H9 (cell line): Measurements from ENCODE around the gene MYO5B. TPM values are rescaled to one million over a fixed set of nuclear protein-coding genes. Genes with fewer than 3 reads are reported as not detected.

Source experiments
- DNase-seq: peaks from one replicate; pipeline ENCODE4 v3.0.0-alpha.2; 2017
- H2AFZ ChIP-seq: one replicate; pipeline ENCODE4 v1.6.1; 2013; ENCODE audit warnings: mild to moderate bottlenecking, low read length, control low read depth, moderate library complexity
- H2AK5ac ChIP-seq: 2 replicates; pipeline ENCODE4 v1.6.1; 2013; ENCODE audit warnings: low read length, control low read depth, mixed read lengths; ENCODE audit not compliant: insufficient read length
- H2BK120ac ChIP-seq: one replicate; pipeline ENCODE4 v1.6.1; 2013; ENCODE audit warnings: low read depth, mild to moderate bottlenecking, low read length, control low read depth, inconsistent platforms; ENCODE audit not compliant: poor library complexity, severe bottlenecking
- H2BK12ac ChIP-seq: 2 replicates; pipeline ENCODE4 v1.6.1; 2013; ENCODE audit warnings: low read length, control low read depth, mixed read lengths, low read depth; ENCODE audit not compliant: insufficient read length
- H2BK15ac ChIP-seq: 2 replicates; pipeline ENCODE4 v1.6.1; 2013; ENCODE audit warnings: low read depth, low read length, control low read depth
- H2BK20ac ChIP-seq: one replicate; pipeline ENCODE4 v1.6.1; 2013; ENCODE audit warnings: low read depth, mild to moderate bottlenecking, low read length, control low read depth, inconsistent platforms; ENCODE audit not compliant: poor library complexity, severe bottlenecking
- H2BK5ac ChIP-seq: 2 replicates; pipeline ENCODE4 v1.6.1; 2013; ENCODE audit warnings: low read length, control low read depth, mixed read lengths; ENCODE audit not compliant: insufficient read length
- H3K14ac ChIP-seq: 2 replicates; pipeline ENCODE4 v1.6.1; 2013; ENCODE audit warnings: low read length, control low read depth; ENCODE audit not compliant: insufficient read depth
- H3K18ac ChIP-seq: 2 replicates; pipeline ENCODE4 v1.6.1; 2013; ENCODE audit warnings: low read depth, mild to moderate bottlenecking, mixed read lengths, low read length, control low read depth; ENCODE audit not compliant: insufficient read length
- H3K23ac ChIP-seq: 2 replicates; pipeline ENCODE4 v1.6.1; 2013; ENCODE audit warnings: low read length, control low read depth, mixed read lengths, low read depth; ENCODE audit not compliant: insufficient read length
- H3K23me2 ChIP-seq: 2 replicates; pipeline ENCODE4 v1.6.1; 2013; ENCODE audit warnings: low read depth, mild to moderate bottlenecking, mixed read lengths, low read length, control low read depth; ENCODE audit not compliant: insufficient read length, poor library complexity, severe bottlenecking
- H3K27ac ChIP-seq: 2 replicates; pipeline ENCODE4 v1.5.1; 2013; ENCODE audit warnings: low read length, control low read depth, mixed read lengths, low read depth; ENCODE audit not compliant: insufficient read length
- H3K27me3 ChIP-seq: 2 replicates; pipeline ENCODE4 v1.6.1; 2013; ENCODE audit warnings: low read length, control low read depth, inconsistent platforms; ENCODE audit not compliant: insufficient read depth
- H3K4ac ChIP-seq: 2 replicates; pipeline ENCODE4 v1.6.1; 2013; ENCODE audit warnings: low read depth, mild to moderate bottlenecking, control low read depth, inconsistent platforms, low read length, moderate library complexity
- H3K4me1 ChIP-seq: 2 replicates; pipeline ENCODE4 v1.6.1; 2013; ENCODE audit warnings: low read length, control low read depth, inconsistent platforms; ENCODE audit not compliant: insufficient read depth
- H3K4me2 ChIP-seq: 2 replicates; pipeline ENCODE4 v1.6.1; 2013; ENCODE audit warnings: low read length, control low read depth, mixed read lengths; ENCODE audit not compliant: insufficient read length, insufficient read depth
- H3K56ac ChIP-seq: 2 replicates; pipeline ENCODE4 v1.6.1; 2013; ENCODE audit warnings: low read depth, mild to moderate bottlenecking, mixed read lengths, low read length, control low read depth; ENCODE audit not compliant: insufficient read length
- H3K79me1 ChIP-seq: 2 replicates; pipeline ENCODE4 v1.6.1; 2013; ENCODE audit warnings: low read depth, mild to moderate bottlenecking, moderate library complexity, low read length, control low read depth, inconsistent platforms; ENCODE audit not compliant: insufficient read depth, poor library complexity, severe bottlenecking
- H3K79me2 ChIP-seq: 2 replicates; pipeline ENCODE4 v1.6.1; 2013; ENCODE audit warnings: low read length, control low read depth, inconsistent platforms; ENCODE audit not compliant: insufficient read depth
- H3K9ac ChIP-seq: 2 replicates; pipeline ENCODE4 v1.6.1; 2013; ENCODE audit warnings: low read length, control low read depth, mixed read lengths; ENCODE audit not compliant: insufficient read length; ENCODE audit errors: extremely low read depth
- H3K9me3 ChIP-seq: one replicate; pipeline ENCODE4 v1.6.1; 2013; ENCODE audit warnings: low read depth, low read length, inconsistent platforms; ENCODE audit not compliant: control insufficient read depth
- H3T11ph ChIP-seq: one replicate; pipeline ENCODE4 v1.6.1; 2013; ENCODE audit warnings: mild to moderate bottlenecking, low read length, control low read depth, inconsistent platforms
- H4K20me1 ChIP-seq: one replicate; pipeline ENCODE4 v1.6.1; 2013; ENCODE audit not compliant: control insufficient read depth, insufficient read length, insufficient read depth
- H4K5ac ChIP-seq: 2 replicates; pipeline ENCODE4 v1.6.1; 2013; ENCODE audit warnings: low read depth, mild to moderate bottlenecking, mixed read lengths, low read length, control low read depth; ENCODE audit not compliant: insufficient read length
- H4K8ac ChIP-seq: replicated peaks from 2 replicates; pipeline ENCODE4 v1.6.1; 2013; ENCODE audit warnings: low read length, control low read depth, mixed read lengths, low read depth; ENCODE audit not compliant: insufficient read length
- H4K91ac ChIP-seq: 2 replicates; pipeline ENCODE4 v1.6.1; 2013; ENCODE audit warnings: low read depth, mild to moderate bottlenecking, moderate library complexity, mixed read lengths, low read length, control low read depth; ENCODE audit not compliant: insufficient read length
- H3K27ac Mint-ChIP-seq, 3 experiments: 2 replicates in 2 of 3; 3 replicates in 1 of 3; pipeline ENCODE4 v1.8.0; 2020 to 2021; ENCODE audit warnings: mixed read lengths in 3 of 3, mild to moderate bottlenecking in 1 of 3, moderate library complexity in 1 of 3
- H3K27me3 Mint-ChIP-seq: 2 replicates; pipeline ENCODE4 v1.8.0; 2021; ENCODE audit warnings: low read depth, mild to moderate bottlenecking, moderate library complexity, mixed read lengths
- H3K36me3 Mint-ChIP-seq, 3 experiments: 2 replicates in 2 of 3; 3 replicates in 1 of 3; pipeline ENCODE4 v1.8.0; 2020 to 2021; ENCODE audit warnings: low read depth in 3 of 3, mixed read lengths in 3 of 3; ENCODE audit not compliant: insufficient read depth in 1 of 3
- H3K4me1 Mint-ChIP-seq, 2 experiments: 2 replicates each; pipeline ENCODE4 v1.8.0; 2020; ENCODE audit warnings: mixed read lengths in 2 of 2
- H3K4me3 Mint-ChIP-seq, 2 experiments: 2 replicates in 1 of 2; 3 replicates in 1 of 2; pipeline ENCODE4 v1.8.0; 2020 to 2021; ENCODE audit warnings: mild to moderate bottlenecking in 2 of 2, mixed read lengths in 2 of 2, moderate library complexity in 1 of 2
- H3K9me3 Mint-ChIP-seq, 2 experiments: 2 replicates in 1 of 2; 3 replicates in 1 of 2; pipeline ENCODE4 v1.8.0; 2020; ENCODE audit warnings: mild to moderate bottlenecking in 2 of 2, mixed read lengths in 2 of 2, moderate library complexity in 1 of 2
- WGBS: extraction: QIAGEN DNeasy Blood & Tissue Kit; methylation state at CpG from one replicate; pipeline ENCODE4 v1.1.7; 2013; ENCODE audit warnings: missing lambda C conversion rate, low lambda C conversion rate, mixed read lengths; ENCODE audit not compliant: insufficient read length; ENCODE audit errors: extremely low coverage; 5-methylcytosine and 5-hydroxymethylcytosine counted together
- total RNA-seq: library from RNA; stranded (reverse); gene quantifications from 2 replicates; pipeline ENCODE4 v1.2.1, GENCODE V29; 2021
- TF ChIP-seq, protein P1 (sequence below): fragments of 200-600 bp; sonication (generic); conservative IDR thresholded peaks from 3 replicates; pipeline ENCODE4 v1.8.0; 2021; ENCODE audit warnings: antibody characterized with exemption, mild to moderate bottlenecking

Gene MYO5B
- total RNA-seq, 1 experiment from 2014 or later: 9.3 TPM

DNA sequence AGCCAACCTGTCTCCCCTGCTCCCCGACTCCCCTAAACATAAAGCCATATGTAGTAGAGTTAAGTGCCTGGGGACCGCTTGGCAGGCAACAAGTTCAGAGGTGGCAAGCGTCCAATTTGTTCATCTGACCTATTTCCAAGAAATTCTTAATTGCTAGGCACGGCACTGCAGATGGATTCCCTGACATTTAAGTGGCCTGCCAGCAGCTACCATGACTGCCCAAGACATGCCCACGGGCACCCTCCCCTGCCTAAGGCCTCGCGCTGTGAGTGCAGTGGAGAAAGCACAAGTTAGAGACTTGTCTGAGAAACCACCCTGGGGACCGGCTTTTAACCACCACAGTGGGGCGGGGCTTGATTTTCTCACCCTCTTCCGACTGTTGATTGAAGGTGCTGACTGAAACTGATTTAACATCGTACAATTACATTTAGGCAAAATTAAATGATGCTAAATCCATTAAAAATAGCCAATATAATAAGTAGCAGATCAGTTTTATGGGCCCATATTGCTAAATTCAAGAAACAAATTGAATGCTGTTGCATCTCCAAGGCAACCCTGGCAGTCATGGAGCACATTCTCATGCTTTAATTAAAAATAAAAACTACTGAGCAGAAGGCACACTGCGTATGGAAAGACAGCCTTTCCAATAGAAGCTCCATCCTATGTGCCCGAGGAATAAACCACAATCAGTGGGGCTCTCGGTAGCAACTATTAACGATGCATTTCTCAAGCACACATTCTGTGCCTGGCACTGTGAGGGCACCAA, 218.0 kb downstream of the MYO5B start:
- TF ChIP-seq, protein P1, sequence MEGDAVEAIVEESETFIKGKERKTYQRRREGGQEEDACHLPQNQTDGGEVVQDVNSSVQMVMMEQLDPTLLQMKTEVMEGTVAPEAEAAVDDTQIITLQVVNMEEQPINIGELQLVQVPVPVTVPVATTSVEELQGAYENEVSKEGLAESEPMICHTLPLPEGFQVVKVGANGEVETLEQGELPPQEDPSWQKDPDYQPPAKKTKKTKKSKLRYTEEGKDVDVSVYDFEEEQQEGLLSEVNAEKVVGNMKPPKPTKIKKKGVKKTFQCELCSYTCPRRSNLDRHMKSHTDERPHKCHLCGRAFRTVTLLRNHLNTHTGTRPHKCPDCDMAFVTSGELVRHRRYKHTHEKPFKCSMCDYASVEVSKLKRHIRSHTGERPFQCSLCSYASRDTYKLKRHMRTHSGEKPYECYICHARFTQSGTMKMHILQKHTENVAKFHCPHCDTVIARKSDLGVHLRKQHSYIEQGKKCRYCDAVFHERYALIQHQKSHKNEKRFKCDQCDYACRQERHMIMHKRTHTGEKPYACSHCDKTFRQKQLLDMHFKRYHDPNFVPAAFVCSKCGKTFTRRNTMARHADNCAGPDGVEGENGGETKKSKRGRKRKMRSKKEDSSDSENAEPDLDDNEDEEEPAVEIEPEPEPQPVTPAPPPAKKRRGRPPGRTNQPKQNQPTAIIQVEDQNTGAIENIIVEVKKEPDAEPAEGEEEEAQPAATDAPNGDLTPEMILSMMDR: no peak
- Histone ChIP-seq H3K4ac (no peak overlapping the region), H3K23me2 (no peaks in the 10 kb centered on the region), H3K9me3 (no peaks in the 10 kb centered on the region), H2BK12ac (no peak overlapping the region), H3K27me3 (no peaks in the 10 kb centered on the region), H3K9ac (no peak overlapping the region), H2AK5ac (no peak overlapping the region), H4K91ac (no peak overlapping the region), H2BK20ac (no peak overlapping the region), H4K20me1 (no peaks in the 10 kb centered on the region), H2BK5ac (no peak overlapping the region), H3K56ac (no peak overlapping the region), H2AFZ (no peak overlapping the region), H3K14ac (no peak overlapping the region), H3K27ac (no peak overlapping the region), H3K4me1 (no peaks in the 10 kb centered on the region), H4K5ac (no peak overlapping the region), H3K23ac (no peak overlapping the region), H3K4me2 (no peak overlapping the region), H3K79me2 (no peaks in the 10 kb centered on the region), H3T11ph (no peak overlapping the region), H3K18ac (no peak overlapping the region), H2BK15ac (no peak overlapping the region; the same call in 1 of the 2 replicates), H2BK120ac (no peak overlapping the region), H4K8ac (no peak overlapping the region), H3K79me1 (no peaks in the 10 kb centered on the region)
- no peak for DNase-seq
- Mint-ChIP-seq H3K36me3 (no peaks in the 10 kb centered on the region; a peak in 1 of 7 replicates), H3K27ac (no peak overlapping the region), H3K27me3 (no peaks in the 10 kb centered on the region), H3K4me3 (no peak overlapping the region), H3K4me1 (peaks cover 4 to 6% of the 10 kb centered on the region in 2 experiments; a peak in 3 of 4 replicates), H3K9me3 (no peaks in the 10 kb centered on the region)
- no CpG with 5 or more reads among the region's 15 CpGs for WGBS
